NCI-H524 (cell line): ENCODE data around the gene TNNC1.
A peak's percentile ranks its signal among the peaks of the same experiment; 100 is the strongest.

Source experiments
- DNase-seq, 2 experiments: peaks; one replicate each; lab custom pipeline; 2025; lab: John Stamatoyannopoulos, UW

Gene TNNC1

DNA sequence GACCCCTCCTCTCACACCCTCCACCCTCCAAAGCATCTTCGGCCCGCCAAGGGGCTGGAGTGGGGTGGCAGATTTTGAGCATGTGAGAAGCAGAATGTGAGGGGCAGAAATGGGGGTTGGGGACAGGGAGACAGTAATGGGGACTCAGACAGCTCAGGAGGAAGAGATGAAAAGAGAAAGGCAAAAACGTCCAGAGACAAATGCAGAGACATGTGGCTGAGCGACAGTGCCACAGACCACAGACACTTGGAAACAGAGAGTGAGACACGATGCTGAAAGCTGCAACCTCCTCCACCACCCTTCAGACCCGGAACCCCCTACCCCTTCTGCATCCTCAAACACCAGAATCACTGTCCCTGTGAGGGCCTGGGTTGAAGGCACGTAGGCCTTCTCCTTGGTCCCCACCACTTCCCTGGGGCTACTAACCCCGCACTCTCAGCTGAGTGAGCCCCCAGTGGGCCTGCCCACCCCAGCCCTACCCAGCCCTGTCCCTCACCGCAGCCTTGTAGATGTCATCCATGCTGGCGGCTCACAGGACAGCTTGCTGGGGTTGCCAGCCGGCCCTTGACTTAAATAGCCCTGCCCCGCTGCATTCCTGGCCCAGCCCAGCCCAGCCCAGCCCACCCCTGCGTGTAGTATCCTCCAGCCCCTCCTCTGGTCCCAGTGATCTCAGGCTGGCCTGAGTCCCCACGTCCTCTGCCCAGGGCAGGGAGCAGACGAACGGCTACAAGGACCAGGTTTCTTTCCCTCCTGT lies at the start of gene TNNC1:
TNNC1 (minus strand) TSS at position 546 of the 754 bp plus-strand sequence; CDS start at position 520, 26 bp downstream.
- peak in 1 of 2 experiments; percentile 25 for DNase-seq

- DNase-seq, result no peak
Observed at GRCh38 chr3:52502808-52503350, 49.0 kb upstream of the TNNC1 start.

GRCh38 chr3:52502001-52502400 lies 48.2 kb upstream of the TNNC1 start:
- no peak for DNase-seq

DNA sequence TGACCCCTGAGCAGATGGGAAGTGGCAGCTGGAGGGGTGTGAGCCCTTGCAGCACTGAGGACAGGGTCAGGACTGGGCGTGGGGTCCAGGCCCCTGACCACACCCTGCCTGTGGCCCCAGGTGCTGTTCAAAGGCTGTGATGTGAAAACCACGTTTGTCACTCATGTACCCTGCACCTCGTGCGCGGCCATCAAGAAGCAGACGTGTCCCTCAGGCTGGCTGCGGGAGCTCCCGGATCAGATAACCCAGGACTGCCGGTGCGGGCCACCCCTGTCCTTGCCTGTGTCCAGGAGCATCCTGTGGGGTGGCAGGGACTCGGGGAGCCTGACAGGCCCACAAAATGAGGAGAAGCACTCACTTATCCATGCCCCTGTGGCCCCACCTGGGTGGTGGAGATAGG lies 47.2 kb upstream of the TNNC1 start:
- DNase-seq, result no peak

DNA sequence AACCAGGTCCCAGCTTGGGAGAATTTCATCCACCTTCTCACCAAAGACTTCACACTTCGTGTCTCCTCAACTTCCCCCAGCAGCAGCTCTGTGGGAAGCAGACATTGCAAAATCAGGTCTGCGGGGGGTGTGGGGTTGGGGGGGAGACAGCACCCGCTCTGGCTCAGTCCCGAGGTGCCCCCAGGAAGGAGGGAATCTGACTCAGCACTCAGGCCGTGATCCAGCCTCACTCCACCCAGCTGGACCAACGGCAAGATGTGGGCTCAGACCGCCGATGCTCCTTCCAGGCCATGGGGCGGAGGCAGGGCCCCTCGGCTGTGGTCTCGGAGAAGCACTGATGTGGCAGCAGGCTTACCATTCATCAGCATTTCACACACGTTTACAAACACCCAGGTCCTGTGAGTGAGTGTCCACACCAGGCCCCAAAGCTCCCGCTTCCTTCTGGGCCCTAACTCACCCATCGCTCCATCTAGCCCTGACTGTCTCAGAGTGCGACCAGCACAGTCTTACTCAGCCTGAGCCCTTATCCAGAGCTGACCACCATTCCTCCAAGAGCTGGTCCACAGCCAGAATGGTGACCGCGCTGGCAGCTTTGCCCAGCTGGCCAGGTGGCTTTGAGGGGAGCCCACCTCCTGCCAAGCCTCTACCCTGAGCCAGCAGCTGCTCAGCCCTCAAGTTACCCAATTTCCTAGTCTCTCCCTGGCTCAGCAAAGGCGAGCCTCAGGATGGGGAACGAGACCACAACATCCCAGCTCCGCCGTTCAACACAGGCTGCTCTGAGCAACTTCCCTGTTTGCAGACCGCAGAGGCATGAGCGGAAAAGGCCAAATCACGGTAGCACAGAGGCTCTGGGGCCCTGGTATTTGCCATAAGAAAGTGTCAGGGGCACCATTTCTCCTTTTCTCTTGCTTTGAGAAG lies 44.6 kb upstream of the TNNC1 start:
- DNase-seq, result no peak

DNA sequence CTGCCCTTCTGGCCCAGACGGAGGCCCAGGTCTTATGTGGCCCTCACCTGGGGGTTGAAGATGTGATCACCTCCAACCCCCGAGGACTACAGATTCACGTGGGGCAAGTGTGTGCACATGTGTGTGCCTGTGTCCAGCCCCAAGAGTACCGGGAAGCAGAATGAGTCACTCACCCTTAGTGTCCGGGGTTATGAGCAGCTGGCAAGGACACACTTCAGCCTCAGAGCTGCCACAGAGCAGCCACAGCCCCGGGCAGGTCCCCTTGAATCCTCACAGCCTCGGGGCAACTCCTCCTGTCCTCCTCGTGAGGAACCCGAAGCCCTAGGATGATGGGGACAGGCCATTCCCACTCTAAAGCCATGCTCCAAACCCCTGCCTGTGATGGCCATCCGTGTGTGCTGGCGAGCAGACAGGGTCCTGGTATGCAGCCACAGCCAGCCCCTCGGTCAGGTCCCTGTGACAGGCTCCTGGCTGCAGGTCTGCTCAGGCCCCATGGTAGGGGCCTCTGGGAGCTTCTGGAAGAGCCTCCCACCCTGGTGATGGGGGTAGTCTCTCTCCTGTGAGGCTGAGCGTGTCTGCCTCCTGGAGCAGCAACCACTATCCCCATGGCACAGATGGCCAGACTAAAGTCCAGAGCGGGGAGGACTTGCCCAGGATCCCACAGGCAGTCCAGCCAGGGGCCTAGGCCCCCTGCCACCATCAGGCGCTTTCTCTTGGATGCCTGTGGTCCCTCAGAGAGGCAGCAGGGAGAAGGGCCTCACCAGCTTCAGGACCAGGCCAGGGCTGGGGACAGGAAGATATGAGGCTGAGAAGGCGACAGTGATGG lies 42.1 kb upstream of the TNNC1 start:
- no peak for DNase-seq

- DNase-seq, result no peak
Observed at GRCh38 chr3:52494886-52495495, 41.1 kb upstream of the TNNC1 start, which contains the start of gene STAB1. Gene STAB1 (plus strand): TSS chr3:52495338. CDS start chr3:52495414, 76 bp downstream.

- DNase-seq, result peak; percentile 14 to 65
Observed at GRCh38 chr3:52494445-52494844, 40.6 kb upstream of the TNNC1 start.

- DNase-seq, result peak in 1 of 2 experiments; percentile 55
Observed at GRCh38 chr3:52493232-52494017, 39.6 kb upstream of the TNNC1 start.

DNA sequence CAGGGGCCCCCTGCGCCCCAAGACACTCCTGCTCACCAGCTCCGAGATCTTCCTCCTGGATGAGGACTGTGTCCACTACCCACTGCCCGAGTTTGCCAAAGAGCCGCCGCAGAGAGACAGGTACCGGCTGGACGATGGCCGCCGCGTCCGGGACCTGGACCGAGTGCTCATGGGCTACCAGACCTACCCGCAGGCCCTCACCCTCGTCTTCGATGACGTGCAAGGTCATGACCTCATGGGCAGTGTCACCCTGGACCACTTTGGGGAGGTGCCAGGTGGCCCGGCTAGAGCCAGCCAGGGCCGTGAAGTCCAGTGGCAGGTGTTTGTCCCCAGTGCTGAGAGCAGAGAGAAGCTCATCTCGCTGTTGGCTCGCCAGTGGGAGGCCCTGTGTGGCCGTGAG lies 38.2 kb upstream of the TNNC1 start:
- DNase-seq, result no peak

GRCh38 chr3:52490939-52491526 lies 37.2 kb upstream of the TNNC1 start:
- DNase-seq, result no peak

DNA sequence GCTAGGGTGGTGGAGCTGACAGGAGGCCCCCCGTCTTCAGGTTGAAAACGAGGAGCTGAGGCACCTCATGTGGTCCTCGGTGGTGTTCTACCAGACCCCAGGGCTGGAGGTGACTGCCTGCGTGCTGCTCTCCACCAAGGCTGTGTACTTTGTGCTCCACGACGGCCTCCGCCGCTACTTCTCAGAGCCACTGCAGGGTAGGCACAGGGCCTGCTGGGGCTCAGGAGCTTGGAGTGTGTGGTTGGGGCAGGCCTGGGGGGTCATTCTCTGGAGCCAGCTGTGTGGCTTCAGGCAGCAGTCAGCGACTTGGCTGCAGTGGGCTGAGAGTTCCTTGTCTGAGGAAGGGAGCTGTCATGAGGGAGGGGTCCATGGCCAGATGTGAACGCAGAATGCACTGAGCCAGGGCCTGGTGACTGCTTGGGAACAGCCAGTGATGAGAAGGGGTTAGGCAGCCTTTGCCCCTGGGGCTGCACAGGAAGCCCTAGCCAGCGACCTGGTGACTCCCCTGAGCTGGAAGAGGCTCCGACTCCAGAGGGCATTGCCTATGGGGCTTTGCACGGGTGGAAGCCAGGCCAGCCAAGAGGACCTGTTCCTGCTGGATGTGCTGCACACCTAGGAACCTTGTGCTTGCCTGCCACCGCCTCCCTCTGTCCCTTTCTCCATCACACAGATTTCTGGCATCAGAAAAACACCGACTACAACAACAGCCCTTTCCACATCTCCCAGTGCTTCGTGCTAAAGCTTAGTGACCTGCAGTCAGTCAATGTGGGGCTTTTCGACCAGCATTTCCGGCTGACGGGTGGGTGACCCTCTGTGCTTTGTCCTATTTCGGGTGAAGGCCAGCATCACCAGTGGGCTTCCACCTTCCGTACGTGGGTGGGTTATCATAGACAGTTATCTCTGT lies 36.4 kb upstream of the TNNC1 start:
- DNase-seq, result no peak

DNA sequence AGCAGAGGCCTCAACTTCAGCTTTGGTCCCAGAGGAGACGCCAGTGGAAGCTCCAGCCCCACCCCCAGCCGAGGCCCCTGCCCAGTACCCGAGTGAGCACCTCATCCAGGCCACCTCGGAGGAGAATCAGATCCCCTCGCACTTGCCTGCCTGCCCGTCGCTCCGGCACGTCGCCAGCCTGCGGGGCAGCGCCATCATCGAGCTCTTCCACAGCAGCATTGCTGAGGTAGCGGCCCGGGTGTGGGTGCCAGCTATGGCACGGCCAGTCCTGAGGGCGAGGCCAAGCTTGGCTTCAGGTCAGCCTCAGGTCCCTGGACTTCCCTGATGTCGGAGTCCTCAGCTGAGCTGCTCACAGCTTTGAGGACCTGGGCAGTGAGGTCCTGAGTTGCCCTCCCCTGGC lies 35.6 kb upstream of the TNNC1 start:
- DNase-seq, result no peak

- DNase-seq, result no peak
Observed at GRCh38 chr3:52488746-52489145, 34.9 kb upstream of the TNNC1 start.

DNA sequence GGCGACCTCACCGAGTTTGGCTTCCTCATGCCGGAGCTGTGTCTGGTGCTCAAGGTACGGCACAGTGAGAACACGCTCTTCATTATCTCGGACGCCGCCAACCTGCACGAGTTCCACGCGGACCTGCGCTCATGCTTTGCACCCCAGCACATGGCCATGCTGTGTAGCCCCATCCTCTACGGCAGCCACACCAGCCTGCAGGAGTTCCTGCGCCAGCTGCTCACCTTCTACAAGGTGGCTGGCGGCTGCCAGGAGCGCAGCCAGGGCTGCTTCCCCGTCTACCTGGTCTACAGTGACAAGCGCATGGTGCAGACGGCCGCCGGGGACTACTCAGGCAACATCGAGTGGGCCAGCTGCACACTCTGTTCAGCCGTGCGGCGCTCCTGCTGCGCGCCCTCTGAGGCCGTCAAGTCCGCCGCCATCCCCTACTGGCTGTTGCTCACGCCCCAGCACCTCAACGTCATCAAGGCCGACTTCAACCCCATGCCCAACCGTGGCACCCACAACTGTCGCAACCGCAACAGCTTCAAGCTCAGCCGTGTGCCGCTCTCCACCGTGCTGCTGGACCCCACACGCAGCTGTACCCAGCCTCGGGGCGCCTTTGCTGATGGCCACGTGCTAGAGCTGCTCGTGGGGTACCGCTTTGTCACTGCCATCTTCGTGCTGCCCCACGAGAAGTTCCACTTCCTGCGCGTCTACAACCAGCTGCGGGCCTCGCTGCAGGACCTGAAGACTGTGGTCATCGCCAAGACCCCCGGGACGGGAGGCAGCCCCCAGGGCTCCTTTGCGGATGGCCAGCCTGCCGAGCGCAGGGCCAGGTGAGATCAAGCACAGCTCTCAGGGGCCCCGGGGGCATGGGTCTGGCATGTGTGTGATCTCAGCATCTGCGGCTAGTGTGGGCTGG lies 34.2 kb upstream of the TNNC1 start:
- DNase-seq, result no peak

GRCh38 chr3:52487050-52487787 lies 33.4 kb upstream of the TNNC1 start:
- DNase-seq, result no peak
